GM18502 (cell line): Measurements from ENCODE around the gene SLC9A4.

ENCODE experiments used
- ATAC-seq: cut with Tn5 transposase; IDR thresholded peaks from one replicate; pipeline ENCODE4 v1.9.1; 2021; ENCODE audit warnings: mild to moderate bottlenecking; ENCODE audit not compliant: unreplicated experiment, poor library complexity

SLC9A4 gene

GRCh38 chr2:102494570-102494969 lies 21.5 kb downstream of the SLC9A4 start:
- ATAC-seq: no peak

- no peak for ATAC-seq
These were observed 25.4 kb downstream of the SLC9A4 start for GRCh38 chr2:102498414-102498813.

- no peak for ATAC-seq
These were observed 26.5 kb downstream of the SLC9A4 start for GRCh38 chr2:102499558-102499957.

- ATAC-seq: no peak
These were observed 29.6 kb downstream of the SLC9A4 start for GRCh38 chr2:102502576-102502975.

GRCh38 chr2:102504833-102505232 lies 31.8 kb downstream of the SLC9A4 start:
- ATAC-seq: no peak

GRCh38 chr2:102505290-102505689 lies 32.3 kb downstream of the SLC9A4 start:
- no peak for ATAC-seq

GRCh38 chr2:102506743-102507142 lies 33.7 kb downstream of the SLC9A4 start:
- no peak for ATAC-seq

- no peak for ATAC-seq
These were observed 35.8 kb downstream of the SLC9A4 start for GRCh38 chr2:102508863-102509262.

GRCh38 chr2:102509749-102510148 lies 36.7 kb downstream of the SLC9A4 start:
- peak; percentile 76 for ATAC-seq

GRCh38 chr2:102510791-102511575 lies 38.0 kb downstream of the SLC9A4 start:
- ATAC-seq: no peak

- no peak for ATAC-seq
These were observed 39.1 kb downstream of the SLC9A4 start for GRCh38 chr2:102512161-102512560.

- ATAC-seq: no peak
These were observed 40.4 kb downstream of the SLC9A4 start for GRCh38 chr2:102513355-102513939.

- ATAC-seq: no peak
These were observed 41.2 kb downstream of the SLC9A4 start for GRCh38 chr2:102514061-102514785.

- no peak for ATAC-seq
These were observed 42.8 kb downstream of the SLC9A4 start for GRCh38 chr2:102515851-102516250.

- no peak for ATAC-seq
These were observed 45.1 kb downstream of the SLC9A4 start for GRCh38 chr2:102518170-102518569.

GRCh38 chr2:102520009-102520408 lies 47.0 kb downstream of the SLC9A4 start:
- peak; percentile 75 for ATAC-seq

- no peak for ATAC-seq
These were observed 47.8 kb downstream of the SLC9A4 start for GRCh38 chr2:102520801-102521200.

- ATAC-seq: no peak
These were observed 49.1 kb downstream of the SLC9A4 start for GRCh38 chr2:102522162-102522561.

- no peak for ATAC-seq
These were observed 49.9 kb downstream of the SLC9A4 start for GRCh38 chr2:102522890-102523289.

GRCh38 chr2:102523651-102524050 lies 50.6 kb downstream of the SLC9A4 start:
- no peak for ATAC-seq

- no peak for ATAC-seq
These were observed 54.1 kb downstream of the SLC9A4 start for GRCh38 chr2:102527086-102527485.
